NB4 (cell line): ENCODE measurements around the gene KLF16.

Source experiments
- CTCF ChIP-seq: IDR thresholded peaks from one replicate; pipeline ENCODE4 v1.5.1; 2012; ENCODE audit warnings: low read depth, low read length
- MYC ChIP-seq: IDR thresholded peaks from 2 replicates; pipeline ENCODE4 v1.6.1; 2011; ENCODE audit warnings: low read depth, low read length
- POLR2A ChIP-seq: IDR thresholded peaks from 2 replicates; pipeline ENCODE4 v1.6.1; 2011; ENCODE audit warnings: mild to moderate bottlenecking; ENCODE audit not compliant: insufficient read length; ENCODE audit errors: extremely low read depth

DNA sequence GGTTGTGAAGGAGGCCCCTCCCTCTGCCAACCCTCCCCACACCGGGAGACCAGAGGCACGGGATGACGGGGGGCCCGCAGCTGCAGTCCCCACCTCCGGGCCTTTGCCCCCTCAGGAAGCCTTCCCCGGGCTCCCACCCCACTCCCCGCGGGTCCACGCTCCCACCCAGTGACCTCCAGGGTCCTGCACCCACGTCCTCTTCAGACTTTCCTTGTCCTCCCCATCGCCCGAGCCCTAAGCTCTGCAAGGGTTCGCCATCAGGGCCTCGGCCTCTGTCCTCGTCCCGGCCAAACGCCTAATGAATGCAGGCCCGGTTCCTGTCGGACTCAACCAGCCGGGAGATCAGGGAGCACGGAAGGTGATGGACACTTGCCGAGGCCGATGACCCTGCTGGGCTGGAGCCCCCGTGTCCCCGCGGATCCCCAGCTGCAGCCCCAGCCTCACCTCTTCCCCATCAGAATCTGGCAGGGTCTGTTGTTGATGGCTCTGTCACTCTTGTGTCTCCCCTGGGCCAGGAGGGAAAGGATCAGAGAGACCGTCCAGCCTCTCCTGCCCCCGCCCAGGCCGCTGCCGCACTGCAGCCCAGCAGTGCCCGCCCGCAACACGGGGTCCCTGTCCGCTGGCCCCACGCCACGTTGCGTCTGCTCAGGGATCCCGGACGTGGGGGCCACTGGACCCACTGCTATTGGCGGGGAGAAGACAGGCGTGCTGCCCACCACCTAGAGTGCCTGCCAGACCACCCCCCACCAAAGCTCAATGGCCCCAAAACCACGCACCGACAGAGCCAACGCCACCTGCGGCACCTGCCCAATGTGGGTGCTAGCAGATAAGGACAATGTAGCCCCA is 57.0 kb downstream of the KLF16 start:
- TF ChIP-seq CTCF (no peak), POLR2A (no peak), MYC (no peak)
